ENCODE measurements around the gene CNTNAP5.

Gene CNTNAP5

DNA sequence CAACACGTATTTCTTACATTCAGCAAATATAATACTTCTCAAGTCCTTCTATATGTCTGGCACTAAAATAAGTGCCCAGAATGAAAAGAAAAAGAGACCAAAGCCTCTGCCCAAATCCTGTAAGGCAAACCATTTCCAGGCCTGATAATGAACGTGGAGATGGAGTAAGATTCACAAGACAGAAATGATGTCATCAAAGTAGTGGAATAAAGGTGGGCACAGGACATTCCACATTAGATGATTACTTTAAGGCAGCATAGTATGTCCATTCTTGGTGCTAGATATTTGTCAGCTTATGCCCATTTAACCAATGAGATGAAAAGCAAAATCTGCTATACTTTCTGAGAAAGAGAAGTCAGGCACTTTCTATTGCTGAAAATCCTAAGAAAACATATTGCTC lies 38.5 kb downstream of the CNTNAP5 start:
- DNase-seq, result no peak

DNA sequence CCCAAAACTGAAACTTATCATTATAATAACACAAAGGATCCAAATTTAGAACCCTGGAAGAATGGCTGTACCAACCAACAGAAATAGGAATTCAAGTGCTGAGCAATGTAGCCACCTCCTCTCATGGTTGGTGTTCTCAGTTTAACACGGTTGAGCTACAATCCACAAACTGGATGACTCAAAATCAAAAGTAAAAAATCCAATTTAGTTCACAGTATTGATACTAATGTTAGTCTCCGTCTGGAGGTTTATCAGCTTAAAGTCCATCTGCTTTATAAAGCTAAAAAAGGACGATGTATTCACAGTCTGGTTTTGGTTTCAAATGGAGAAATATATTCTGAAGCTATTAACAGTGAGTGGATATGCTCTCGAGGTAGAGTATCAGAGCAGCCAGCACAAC lies 40.5 kb downstream of the CNTNAP5 start:
- DNase-seq, result no peak

DNA sequence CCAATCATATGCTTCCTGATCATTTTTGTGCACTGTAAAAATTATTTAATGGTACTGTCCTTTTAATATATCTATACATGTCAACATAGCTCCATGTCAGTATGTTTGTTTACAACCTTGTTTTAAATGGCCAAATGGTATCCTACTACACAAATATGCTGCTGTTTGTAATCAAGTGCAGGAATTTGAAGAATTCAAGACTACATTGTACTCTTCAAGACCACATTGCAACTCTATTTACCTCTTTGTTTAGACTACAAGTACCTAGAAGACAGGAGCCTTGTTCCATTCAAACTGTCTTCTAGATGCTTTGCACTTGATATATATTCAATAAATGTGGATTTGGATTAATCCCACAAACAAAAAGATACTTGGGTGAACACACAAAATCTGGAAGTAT lies 41.7 kb downstream of the CNTNAP5 start:
- no peak for DNase-seq

DNA sequence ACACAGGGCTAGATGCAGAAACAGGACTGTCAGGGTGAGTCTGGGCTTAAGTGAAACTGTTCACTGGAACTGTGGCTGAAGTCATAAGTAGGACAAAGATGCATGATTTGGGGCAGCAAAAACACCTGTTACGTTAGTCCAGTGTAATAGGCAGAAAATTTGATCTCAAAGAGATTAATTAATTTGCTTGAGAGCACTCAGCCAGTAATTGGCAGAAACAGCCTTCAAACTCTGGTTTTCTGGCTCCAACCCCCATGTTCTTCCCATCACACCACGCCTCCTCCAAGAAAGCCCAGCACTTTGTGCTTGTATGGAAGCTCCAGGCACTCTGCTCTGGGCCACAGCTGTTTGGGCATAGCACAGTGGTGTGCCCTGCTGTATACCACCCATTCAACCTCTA lies 54.0 kb downstream of the CNTNAP5 start:
- no peak for DNase-seq

DNA sequence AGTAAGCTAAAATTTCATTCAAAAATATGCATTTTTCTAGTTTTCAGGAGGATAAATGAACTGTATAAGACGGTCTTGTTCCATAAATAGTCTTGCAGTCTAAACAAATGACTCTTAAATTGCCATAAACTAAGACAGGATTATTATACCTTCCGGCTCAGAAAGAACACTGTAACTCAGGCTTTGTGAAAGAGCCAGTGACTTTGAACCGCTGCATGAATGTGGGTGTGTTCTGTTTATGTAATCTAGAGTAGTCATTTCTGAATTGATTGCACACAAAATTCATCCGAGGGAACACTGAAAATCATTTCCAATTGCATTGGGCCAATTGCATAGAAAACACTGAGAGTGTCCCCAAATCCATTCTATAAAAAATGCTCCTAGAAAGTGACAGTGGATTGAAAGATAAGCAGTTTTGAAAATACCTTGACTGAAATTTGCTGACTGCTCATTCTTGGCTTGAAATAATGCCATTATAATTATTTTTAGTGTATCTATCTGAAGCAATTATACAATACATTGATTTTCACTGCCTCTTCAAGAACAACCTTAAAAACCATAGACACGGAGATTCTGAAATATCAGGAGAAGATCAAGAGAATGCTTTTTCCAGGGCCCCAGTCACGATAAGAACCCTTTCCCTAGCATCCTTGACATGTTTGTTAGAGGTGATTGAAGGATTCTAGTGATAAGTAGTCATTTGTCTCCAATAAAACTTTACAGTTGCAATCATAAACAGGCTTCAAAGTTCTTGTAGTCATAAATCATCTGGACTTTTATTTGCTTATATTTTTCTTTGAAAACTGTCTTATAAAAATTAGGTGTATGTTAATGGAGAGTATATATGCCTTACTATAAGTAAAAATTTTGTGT lies 55.4 kb downstream of the CNTNAP5 start:
- DNase-seq, result no peak

DNA sequence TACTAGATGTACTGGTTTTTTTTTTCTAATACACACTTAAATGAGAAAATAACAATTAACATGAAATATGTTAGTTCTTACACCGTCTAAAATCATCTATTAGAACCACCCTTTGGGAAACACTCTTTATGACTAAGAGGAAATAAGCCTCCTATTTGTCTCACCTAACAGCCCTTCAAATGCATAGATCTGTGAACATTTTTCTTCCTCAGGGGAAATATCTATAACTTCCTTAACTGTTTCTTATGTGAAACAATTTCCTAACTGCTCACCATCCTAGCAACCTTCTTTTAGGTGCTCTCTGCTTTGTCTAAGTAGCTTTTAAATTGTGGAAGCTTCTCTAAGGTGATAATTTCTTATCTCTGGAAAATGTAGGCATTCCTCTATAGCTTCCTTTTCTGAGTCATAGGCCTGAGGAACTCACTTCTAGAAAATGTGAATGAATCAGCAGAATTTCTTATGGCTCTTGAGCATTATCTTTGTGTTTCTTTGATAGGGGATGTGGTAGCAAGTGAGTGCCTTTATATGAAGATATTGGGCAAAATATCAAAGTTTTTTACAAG lies 56.1 kb downstream of the CNTNAP5 start:
- DNase-seq, result no peak

DNA sequence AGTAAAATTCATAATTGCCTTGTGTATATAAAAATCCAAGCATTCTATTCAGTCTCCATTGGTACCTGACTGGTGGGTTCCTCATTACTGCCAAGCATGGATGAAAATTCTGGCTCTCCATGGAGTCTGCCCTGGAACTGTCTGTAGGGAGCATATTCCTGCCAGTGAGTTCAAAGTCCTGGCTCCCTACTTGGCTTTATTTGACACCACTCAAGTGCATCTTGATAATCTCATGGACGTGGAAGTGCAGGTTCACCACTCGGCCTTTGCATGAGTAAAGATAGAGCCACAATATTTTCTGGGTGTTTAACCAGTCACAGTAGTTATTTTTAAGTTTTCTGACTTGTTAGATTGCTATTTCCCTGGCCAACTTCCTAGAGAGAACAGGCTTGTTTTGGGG lies 63.5 kb downstream of the CNTNAP5 start:
- DNase-seq, result no peak

DNA sequence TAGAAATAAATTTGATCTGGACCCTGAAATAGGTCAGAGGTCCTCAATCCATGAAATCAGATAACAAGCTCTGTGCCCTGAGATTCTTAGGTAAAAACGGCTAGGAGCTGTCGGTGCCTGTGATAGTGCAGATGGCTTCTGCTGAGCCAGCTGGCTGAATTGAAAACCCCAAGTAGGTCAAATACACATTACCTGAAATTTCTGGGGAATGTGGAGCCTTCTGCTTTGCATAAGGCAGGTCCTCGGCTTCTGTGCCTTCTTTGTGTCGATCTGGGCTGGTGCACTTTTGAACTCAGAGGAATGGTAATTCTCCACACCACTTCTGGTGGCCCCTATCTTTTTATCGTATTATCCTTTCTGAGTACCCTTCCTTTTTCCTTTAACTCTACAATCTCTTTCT lies 66.6 kb downstream of the CNTNAP5 start:
- DNase-seq, result no peak

DNA sequence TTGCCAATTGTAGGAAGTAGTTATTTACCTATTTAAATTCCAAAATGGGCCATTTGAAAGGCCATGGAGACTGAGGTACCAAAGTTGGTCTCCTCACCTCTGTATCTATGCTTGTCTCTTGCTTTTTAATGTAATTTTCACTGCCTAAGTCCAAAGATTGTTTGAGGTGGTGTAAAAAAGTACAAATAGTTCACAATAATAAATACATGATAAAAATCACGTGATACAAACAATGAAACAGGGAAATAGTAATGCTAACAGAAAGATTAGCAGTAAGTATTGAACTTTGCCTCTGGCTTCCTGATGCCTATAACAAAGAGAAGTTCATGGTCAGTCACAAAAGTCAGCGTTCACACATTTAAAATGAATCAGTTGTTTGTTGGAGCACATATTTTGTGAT lies 67.6 kb downstream of the CNTNAP5 start:
- no peak for DNase-seq

DNA sequence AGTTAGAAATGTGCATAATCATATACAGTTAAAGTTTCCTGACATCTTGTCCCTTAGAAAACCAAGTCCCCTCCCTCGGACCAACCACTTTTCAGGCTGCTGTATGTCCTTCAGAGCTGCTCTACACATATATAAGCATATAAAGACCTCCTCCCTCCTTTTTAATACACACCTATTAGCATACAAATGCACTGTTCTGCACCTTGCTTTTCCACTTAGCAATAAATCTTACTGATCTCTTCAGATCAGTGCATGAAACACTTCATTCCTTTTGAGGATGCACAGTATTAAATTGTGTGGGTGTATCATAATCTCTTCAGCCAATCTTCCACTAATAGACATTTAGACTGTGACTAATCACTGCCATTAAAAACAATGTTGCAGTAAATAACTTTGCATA lies 79.8 kb downstream of the CNTNAP5 start:
- no peak for DNase-seq

DNA sequence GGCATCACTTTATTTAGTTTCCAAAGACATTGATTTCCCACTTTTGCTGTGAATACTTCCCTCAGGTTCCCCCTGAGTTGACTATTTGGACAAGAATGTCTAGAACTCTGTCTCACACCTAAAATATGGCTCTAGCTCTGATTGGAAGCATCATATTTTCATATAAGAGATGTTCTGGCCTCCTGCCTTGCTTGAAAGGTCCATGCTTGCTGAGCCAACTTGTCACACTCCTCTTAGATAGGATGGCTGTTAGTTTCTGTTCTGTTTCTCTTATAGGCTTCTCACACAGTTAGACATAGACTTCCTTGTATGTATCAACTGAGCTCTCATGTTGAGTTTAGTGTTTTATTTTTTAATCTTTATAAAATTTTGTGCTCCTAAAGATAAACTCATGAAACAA lies 87.1 kb downstream of the CNTNAP5 start:
- DNase-seq, result no peak

DNA sequence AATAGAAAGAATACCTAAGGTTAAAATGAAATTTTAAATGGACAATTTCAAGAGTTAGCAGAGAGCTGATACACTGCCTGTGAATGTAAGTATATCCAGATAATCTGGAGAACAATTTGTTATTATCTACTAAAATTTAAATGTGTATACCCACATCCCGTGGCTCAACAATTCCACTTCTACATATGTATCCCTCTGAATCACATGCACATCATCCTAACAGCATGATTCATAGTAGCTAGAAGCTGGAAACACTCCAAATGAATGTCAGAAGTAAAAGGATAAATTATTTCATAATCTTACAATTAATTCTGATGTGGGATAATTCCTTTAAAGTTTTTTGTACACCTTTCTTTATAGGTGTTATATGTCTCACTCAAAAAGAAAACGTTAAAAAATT lies 87.9 kb downstream of the CNTNAP5 start:
- DNase-seq, result no peak

DNA sequence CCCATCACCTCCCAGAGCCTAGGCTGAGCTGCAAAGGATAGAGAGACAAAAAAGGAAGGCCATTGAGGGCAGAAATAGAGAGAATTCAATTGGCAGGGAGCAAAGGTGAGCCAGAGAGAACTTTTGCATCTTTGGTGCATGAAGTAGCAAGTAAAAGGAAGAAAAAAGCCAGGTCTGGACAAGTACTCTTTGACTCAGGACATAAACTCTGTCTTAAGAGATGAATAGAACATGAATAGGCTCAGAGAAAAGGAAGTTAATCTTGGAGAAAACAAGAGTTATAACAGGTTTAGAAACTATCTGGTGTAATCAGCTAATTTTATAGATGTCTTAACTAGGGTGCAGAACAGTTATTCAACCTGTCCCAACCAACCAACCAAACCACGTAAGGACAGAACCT lies 95.2 kb downstream of the CNTNAP5 start:
- no peak for DNase-seq

DNA sequence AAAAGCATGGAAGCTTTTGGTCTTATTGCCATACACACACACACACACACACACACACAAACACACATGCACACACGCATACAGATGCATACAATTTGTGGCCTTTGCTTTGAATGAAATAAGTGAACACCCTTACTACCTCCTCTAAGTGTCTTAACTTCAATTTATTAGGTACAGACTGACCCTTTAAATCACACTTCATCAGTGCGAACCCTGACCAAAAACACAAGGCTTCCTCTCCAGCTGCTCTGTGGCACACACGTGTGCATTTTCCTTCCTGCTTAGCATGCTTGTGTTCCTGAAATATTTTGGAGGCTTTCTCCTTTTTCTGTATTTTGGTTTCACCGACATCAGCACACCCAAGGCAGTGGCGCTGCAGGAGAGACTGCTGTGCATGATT lies 96.0 kb downstream of the CNTNAP5 start:
- DNase-seq, result no peak

DNA sequence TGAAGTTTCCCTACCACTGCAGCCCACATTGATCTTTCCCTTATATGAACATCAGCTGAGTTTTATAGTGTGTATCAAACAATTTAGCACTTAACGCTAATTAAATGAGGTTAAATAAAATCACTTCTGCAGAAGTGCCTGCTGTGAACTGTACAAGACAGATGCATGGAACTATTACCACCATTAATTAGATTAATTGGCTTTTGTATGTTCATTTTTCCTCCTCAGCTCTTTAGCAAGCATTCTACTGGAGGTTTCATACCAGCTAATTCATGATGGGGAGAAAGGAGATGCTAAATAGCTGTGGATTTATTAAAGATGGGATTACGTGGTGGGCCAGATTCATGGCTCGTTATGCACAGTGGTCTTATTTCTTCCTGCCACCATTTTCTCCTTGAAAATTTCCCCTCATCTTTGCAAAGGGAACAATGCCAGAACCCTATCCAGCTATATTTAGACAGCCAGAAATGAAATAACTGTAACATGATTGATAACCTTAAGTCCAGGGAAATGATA lies 96.7 kb downstream of the CNTNAP5 start:
- DNase-seq, result no peak

DNA sequence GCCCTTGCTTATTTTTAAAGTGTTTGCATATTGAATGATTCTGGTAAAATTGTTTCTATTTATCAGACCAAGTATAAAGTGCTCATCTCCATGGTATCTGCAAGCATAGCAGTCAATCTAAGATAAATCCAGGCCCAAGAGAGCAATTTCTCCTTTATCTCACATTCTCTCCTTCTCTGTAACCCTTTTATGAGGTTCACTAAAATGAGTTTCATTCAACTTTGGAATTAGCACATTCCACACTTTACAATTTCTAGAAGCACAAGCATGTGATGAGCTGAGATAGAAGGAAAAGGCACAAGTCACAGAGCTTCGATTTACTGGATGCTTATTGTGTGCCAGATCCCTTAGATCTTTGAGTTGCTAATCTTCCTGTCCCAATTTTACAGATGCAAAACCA lies 97.3 kb downstream of the CNTNAP5 start:
- no peak for DNase-seq

DNA sequence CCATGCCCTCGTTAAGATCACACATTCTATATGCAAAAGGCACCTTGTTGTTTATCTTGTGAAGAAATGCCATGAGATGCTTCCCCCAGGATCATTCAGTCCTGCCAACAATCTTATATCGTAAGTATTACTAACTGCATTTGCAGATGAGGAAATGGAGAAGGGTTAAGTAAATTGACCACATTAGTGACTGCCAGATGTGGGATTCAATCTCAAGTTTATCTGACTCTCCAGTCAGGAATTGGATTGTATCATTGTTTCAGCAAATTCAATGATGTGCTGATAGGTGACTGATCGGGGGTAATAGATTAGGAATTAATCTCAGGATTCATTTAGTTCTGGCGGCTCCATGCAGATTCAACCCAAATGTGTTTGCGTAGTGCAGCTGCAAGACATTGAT lies 106.2 kb downstream of the CNTNAP5 start:
- no peak for DNase-seq

DNA sequence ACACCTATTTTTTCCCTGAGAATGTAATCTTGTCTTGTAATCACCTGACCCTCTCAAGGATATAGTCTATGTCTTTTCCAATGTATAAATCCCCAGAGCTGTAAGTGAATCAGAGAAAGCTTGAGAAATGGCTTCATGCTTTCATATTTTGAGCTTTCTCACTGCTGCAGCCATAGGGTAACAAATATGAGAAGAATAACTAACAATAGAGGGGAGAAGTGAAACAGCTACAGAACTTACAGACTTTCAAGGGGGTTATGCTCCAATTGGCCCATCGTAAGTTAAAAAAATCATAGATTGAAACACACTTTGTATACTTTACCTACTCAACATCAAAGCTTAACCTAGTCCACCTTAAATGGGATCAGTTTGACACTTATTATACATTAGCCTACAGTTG lies 111.0 kb downstream of the CNTNAP5 start:
- no peak for DNase-seq

DNA sequence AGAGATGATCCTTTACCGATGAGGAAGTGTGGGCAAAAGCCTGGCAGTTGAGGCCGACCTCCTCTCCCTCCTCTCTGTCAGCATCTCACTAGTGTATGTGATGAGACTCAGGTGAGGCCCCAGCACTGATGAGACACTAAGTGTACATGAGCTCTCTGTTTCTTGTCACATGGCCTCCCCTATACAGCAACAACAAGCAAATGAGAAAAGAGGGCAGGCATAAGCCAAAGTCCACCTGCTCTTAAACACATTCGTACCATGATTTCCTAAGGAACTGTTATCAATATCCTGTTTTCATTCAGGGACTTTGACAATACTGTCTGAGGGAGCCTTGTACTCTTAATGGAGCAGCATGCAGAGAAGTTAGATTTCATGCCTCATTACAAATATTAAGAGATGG lies 113.0 kb downstream of the CNTNAP5 start:
- no peak for DNase-seq

DNA sequence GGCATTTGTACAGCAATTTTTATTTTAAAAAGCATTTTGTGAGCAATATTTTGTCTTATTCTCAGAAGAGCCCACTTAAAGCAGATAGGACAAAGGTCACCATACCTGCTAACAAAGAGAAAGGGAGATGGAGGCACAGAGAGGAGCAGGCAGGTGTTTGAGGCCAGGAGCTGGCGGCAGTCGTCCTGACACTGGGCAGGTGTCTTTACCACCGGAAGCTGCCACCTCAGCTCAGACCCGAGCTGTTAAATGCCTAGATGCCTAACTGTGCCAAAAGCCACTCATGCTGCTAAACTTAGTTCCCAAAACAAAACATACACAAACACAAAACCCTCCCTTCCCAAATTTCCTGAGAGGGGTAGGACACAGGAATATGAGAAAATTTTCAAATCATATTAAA lies 120.9 kb downstream of the CNTNAP5 start:
- DNase-seq, result no peak

DNA sequence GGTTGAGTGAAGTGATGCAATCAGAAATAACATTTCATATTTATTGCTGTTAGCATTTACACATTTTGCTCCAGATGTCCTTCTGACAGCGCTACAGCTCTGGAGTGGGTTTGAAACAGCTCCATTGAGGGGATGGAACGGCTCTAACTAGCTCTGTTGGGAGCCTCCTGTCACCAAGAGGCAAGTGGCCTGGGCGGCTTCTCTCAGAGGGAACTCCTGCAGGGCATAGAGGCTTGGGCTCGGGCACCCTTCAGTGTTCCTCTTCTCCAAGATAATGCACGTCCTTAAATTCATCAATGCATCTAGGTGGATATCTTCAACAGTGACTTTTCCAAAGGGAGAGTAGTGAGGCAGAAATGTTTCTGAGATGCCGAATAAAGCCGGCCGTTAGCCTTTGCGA lies 122.5 kb downstream of the CNTNAP5 start:
- DNase-seq, result no peak

DNA sequence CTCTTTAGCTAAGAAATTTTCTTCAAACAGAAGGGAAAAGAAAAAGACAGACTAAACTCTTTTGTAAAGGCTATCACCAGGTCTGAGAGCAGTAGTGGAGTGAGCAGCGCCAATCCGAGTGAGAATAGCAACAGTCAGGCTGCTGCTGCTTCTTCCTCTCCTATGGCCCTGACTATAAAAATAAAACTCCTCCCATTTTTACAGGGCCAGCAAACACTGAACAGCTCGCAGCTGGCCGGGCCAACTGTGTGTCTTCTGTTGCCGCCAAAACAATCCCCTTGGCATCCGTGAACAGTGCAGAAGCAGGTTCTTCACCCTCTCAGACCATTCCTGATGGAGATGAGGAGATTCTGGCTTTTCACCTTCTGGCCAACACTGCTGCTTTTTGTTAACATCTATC lies 124.5 kb downstream of the CNTNAP5 start:
- DNase-seq, result no peak

DNA sequence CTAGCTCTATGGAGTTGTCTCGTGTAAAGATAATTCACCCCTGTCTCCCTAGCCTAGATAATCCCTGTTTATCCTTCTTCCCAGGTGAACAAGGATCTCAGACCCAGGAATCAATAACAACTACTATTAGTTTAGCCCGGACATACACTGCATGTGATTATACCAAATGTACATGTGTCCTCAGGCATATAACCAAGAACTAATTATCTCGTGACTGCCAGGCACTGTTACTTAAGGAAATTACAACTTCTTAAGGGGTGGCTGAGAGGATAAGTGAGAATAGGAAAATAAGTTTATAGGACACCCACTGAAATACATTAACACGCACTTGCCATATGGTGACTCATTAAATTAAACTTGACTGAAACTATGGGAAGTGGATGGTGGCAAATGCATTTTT lies 126.6 kb downstream of the CNTNAP5 start:
- DNase-seq, result no peak

DNA sequence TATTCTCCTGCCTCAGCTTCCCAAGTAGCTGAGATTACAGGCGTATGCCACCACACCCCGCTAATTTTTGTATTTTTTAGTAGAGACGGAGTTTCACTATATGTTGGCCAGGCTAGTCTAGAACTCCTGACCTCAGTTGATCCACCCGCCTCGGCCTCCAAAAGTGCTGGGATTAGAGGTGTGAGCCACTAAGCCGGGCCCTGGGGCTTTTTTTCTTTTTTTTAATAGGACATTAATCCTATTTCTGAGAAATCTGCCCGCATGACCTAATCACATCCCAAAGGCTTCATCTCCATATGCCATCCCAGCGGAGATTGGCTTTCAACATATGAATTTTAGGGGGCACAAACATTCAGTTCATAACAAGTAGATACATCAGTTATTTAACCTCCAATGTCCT lies 128.6 kb downstream of the CNTNAP5 start:
- no peak for DNase-seq

DNA sequence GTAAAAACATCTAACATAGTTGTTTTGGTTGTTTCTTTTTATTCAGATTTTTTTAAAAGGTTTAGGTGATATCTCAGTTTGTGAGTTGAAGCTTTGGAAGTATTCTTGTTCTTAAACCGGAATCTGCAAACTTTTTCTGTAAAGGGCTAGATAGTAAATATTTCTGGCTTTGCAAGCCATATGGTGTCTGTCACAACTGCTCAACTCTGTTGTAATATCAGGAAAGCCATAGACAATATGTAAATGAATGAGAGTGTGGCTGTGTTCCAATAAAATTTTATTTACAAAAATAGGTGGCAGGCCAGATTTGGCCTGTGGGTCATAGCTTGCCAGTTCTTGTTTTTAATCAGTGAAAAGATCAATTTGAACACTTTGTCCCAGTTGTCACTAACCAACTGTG lies 134.1 kb downstream of the CNTNAP5 start:
- DNase-seq, result no peak
